Calu3 (cell line): ENCODE data around the gene GIT1. TPM values are rescaled to one million over a fixed set of nuclear protein-coding genes. Genes with fewer than 3 reads are reported as not detected.
A peak's percentile ranks its signal among the peaks of the same experiment; 100 is the strongest.

Source experiments
- BruUV-seq: library from RNA; stranded (reverse); fragments of 400-500 nt; replicated peaks from 2 replicates; lab custom pipeline; 2021; lab: Mats Ljungman, UMichigan
- CTCF ChIA-PET: fragments of 300-600 bp; sonication (Branson Sonifier 250); formaldehyde crosslinking; loops from one replicate; lab custom pipeline; 2022; ENCODE audit warnings: antibody characterized with exemption; lab: Charles Lee
- DNase-seq: peaks from one replicate; pipeline ENCODE4 v3.0.0; 2022
- H3K27ac Mint-ChIP-seq: one replicate; pipeline ENCODE4 v1.8.0; 2022; ENCODE audit warnings: mixed read lengths; ENCODE audit not compliant: unreplicated experiment
- H3K27me3 Mint-ChIP-seq: one replicate; pipeline ENCODE4 v1.8.0; 2022; ENCODE audit warnings: mixed read lengths; ENCODE audit not compliant: unreplicated experiment
- H3K36me3 Mint-ChIP-seq: one replicate; pipeline ENCODE4 v1.8.0; 2022; ENCODE audit warnings: mild to moderate bottlenecking, moderate library complexity, mixed read lengths; ENCODE audit not compliant: insufficient read depth, unreplicated experiment
- H3K4me1 Mint-ChIP-seq: one replicate; pipeline ENCODE4 v1.8.0; 2022; ENCODE audit warnings: mild to moderate bottlenecking, low read depth, mixed read lengths; ENCODE audit not compliant: unreplicated experiment
- H3K4me3 Mint-ChIP-seq: one replicate; pipeline ENCODE4 v1.8.0; 2022; ENCODE audit warnings: mild to moderate bottlenecking, low read depth, moderate library complexity, mixed read lengths; ENCODE audit not compliant: unreplicated experiment
- H3K9me3 Mint-ChIP-seq: one replicate; pipeline ENCODE4 v1.8.0; 2022; ENCODE audit warnings: low read depth, mixed read lengths; ENCODE audit not compliant: unreplicated experiment
- CTCF ChIP-seq: fragments of 200-600 bp; IDR thresholded peaks from one replicate; pipeline ENCODE4 v1.8.0; 2022; ENCODE audit warnings: antibody characterized with exemption; ENCODE audit not compliant: unreplicated experiment
- intact Hi-C: fragments of 100-400 bp; cut with micrococcal nuclease; formaldehyde crosslinking; loops from one replicate; pipeline ENCODE4 v1.10.0; 2022; ENCODE audit not compliant: unreplicated experiment
- total RNA-seq: library from RNA; stranded (reverse); gene quantifications from 2 replicates; pipeline ENCODE4 v1.2.3, GENCODE V29; 2022

The GIT1 gene
- total RNA-seq, 1 experiment from 2014 or later: 47.7 TPM

DNA sequence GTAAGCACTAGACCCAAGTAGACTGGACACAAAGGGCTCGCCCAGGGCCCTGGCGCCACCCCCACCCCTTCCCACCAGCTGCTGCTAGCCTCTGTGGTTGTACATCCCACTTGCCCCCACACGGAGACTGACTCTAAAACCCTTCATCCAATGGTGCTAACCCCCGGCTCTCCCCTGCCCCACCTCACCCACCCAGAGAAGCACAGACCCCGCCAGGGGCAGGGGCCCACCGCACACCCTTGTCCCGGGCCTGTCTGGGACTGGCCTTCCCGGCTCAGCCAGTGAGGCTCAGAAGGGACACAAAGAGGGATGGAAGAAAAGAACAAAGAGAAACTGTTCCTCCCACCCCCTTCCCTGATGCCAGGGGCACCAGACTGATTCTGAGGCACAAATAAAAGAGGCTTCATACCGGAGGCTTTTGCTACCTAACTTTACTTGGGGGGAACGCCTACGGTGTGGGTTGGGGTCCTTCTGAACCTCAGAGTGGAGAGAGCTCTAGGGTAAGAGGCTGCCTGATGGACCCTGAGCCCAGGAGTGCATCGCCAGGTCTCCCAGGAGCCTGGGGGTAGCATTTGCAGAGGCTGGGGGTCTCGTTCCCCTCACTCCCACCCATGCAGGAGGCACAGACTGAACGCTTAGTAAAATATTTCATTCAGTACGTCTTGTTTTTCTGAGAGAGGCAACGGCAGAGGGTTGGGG lies 25.1 kb upstream of the GIT1 start:
- Mint-ChIP-seq H3K4me1 (peaks cover 14% of the 10 kb centered on the region), H3K27me3 (peaks cover 23% of the 10 kb centered on the region), H3K4me3 (peak overlapping the region; percentile 81), H3K9me3 (no peaks in the 10 kb centered on the region), H3K36me3 (peaks cover 11% of the 10 kb centered on the region), H3K27ac (peak overlapping the region; percentile 54)
- DNase-seq: no peak
- CTCF ChIA-PET: no interaction called here
- no peak for TF ChIP-seq CTCF
- no TSS peak for BruUV-seq
- intact Hi-C loops: loop anchor here (5.0 kb wide), 1 partner anchor 32 kb away; no protein-coding TSS in a partner anchor

- H3K9me3 Mint-ChIP-seq: no peaks in the 10 kb centered on the region
- CTCF ChIA-PET: no interaction called here
- H3K27ac Mint-ChIP-seq: no peak overlapping the region
- H3K4me3 Mint-ChIP-seq: no peak overlapping the region
- H3K27me3 Mint-ChIP-seq: peaks cover 23% of the 10 kb centered on the region
- TF ChIP-seq CTCF: no peak
- intact Hi-C loops: no loop called here
- no TSS peak for BruUV-seq
- peaks cover 14% of the 10 kb centered on the region for H3K4me1 Mint-ChIP-seq
- no peak for DNase-seq
- H3K36me3 Mint-ChIP-seq: peaks cover 11% of the 10 kb centered on the region
These were observed 24.4 kb upstream of the GIT1 start for GRCh38 chr17:29613856-29614255.

- intact Hi-C loops: no loop called here
- no peaks in the 10 kb centered on the region for H3K9me3 Mint-ChIP-seq
- peaks cover 23% of the 10 kb centered on the region for H3K27me3 Mint-ChIP-seq
- peaks cover 11% of the 10 kb centered on the region for H3K36me3 Mint-ChIP-seq
- H3K4me3 Mint-ChIP-seq: no peak overlapping the region
- DNase-seq: no peak
- no peak overlapping the region for H3K27ac Mint-ChIP-seq
- BruUV-seq: no TSS peak
- TF ChIP-seq CTCF: no peak
- CTCF ChIA-PET: no interaction called here
- H3K4me1 Mint-ChIP-seq: peaks cover 14% of the 10 kb centered on the region
These were observed 23.9 kb upstream of the GIT1 start for GRCh38 chr17:29613352-29613837.

- H3K4me3 Mint-ChIP-seq: no peak overlapping the region
- BruUV-seq: no TSS peak
- CTCF ChIA-PET: no interaction called here
- intact Hi-C loops: no loop called here
- H3K36me3 Mint-ChIP-seq: peaks cover 11% of the 10 kb centered on the region
- no peak for DNase-seq
- H3K9me3 Mint-ChIP-seq: no peaks in the 10 kb centered on the region
- H3K4me1 Mint-ChIP-seq: peaks cover 14% of the 10 kb centered on the region
- H3K27me3 Mint-ChIP-seq: peaks cover 23% of the 10 kb centered on the region
- TF ChIP-seq CTCF: no peak
- H3K27ac Mint-ChIP-seq: no peak overlapping the region
These were observed 23.2 kb upstream of the GIT1 start for GRCh38 chr17:29612404-29613280.
